Tibial nerve (tissue), 4 donors: ENCODE measurements around the gene OTOF.

Experiments used
- EP300 ChIP-seq, 2 donors: sonication (generic); formaldehyde crosslinking; IDR thresholded peaks; one replicate each; pipeline ENCODE4 v1.6.1; 2017; ENCODE audit warnings: antibody characterized with exemption in 2 of 2, mild to moderate bottlenecking in 1 of 2
- POLR2A ChIP-seq, 2 donors: fragments of 450-650 bp; IDR thresholded peaks; one replicate each; pipeline ENCODE4 v1.6.1; 2017; ENCODE audit warnings: antibody characterized with exemption in 2 of 2, mild to moderate bottlenecking in 2 of 2, moderate library complexity in 2 of 2
- TF ChIP-seq, protein P1 (sequence below), 5 experiments: fragments of 200-600 bp in 3 of 5; fragments of 450-650 bp in 2 of 5; sonication (generic) in 3 of 5; IDR thresholded peaks; one replicate each; pipeline ENCODE4 v1.5.1; 2016 to 2019; ENCODE audit warnings: antibody characterized with exemption in 5 of 5, mild to moderate bottlenecking in 3 of 5, moderate library complexity in 2 of 5

DNA sequence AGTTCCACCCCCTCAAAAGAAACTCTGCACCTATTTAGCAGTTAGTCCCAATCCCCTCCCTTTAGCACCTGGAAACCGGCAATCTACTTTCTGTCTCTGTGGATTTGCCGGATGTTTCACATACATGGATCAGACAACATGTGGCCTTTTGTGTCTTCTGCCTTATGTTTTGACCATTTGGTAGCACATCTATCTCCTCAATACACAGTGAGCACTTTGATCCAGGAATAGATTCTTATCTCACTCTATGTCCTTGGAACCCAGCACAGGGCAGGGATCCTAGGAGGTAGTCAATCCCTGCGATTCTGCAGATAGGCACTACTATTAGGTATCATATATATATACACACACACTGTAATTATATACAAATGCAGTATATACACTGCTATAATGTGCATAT is 3.8 kb upstream of the OTOF start:
- TF ChIP-seq, protein P1, sequence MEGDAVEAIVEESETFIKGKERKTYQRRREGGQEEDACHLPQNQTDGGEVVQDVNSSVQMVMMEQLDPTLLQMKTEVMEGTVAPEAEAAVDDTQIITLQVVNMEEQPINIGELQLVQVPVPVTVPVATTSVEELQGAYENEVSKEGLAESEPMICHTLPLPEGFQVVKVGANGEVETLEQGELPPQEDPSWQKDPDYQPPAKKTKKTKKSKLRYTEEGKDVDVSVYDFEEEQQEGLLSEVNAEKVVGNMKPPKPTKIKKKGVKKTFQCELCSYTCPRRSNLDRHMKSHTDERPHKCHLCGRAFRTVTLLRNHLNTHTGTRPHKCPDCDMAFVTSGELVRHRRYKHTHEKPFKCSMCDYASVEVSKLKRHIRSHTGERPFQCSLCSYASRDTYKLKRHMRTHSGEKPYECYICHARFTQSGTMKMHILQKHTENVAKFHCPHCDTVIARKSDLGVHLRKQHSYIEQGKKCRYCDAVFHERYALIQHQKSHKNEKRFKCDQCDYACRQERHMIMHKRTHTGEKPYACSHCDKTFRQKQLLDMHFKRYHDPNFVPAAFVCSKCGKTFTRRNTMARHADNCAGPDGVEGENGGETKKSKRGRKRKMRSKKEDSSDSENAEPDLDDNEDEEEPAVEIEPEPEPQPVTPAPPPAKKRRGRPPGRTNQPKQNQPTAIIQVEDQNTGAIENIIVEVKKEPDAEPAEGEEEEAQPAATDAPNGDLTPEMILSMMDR (IDR thresholded peaks at IDR 0.05), result no peak
- TF ChIP-seq POLR2A (IDR thresholded peaks at IDR 0.05), result no peak
- TF ChIP-seq EP300 (IDR thresholded peaks at IDR 0.05), result no peak
